Testis (tissue), 3 donors: ENCODE measurements around the gene SEC14L1. TPM values are rescaled to one million over a fixed set of nuclear protein-coding genes. Genes with fewer than 3 reads are reported as not detected.
"Not testable (repeated sequence)": the region's sequence is repeated elsewhere in the genome, so short reads cannot be mapped to it uniquely, and the experiment has no call there.

Source experiments
- DNase-seq: peaks from one replicate; pipeline ENCODE4 v3.0.0-alpha.2; 2019
- H3K27ac ChIP-seq, 2 donors: fragments of 200-600 bp; sonication (generic); one replicate each; pipeline ENCODE4 v1.5.1; 2019
- H3K27me3 ChIP-seq: fragments of 200-600 bp; sonication (generic); one replicate; pipeline ENCODE4 v1.5.1; 2019
- H3K36me3 ChIP-seq: fragments of 200-600 bp; sonication (generic); one replicate; pipeline ENCODE4 v1.5.1; 2017; ENCODE audit warnings: low read depth; ENCODE audit errors: missing control alignments
- H3K4me1 ChIP-seq: fragments of 200-600 bp; sonication (generic); one replicate; pipeline ENCODE4 v1.5.1; 2019
- H3K4me3 ChIP-seq, 2 donors: fragments of 200-600 bp; sonication (generic); one replicate each; pipeline ENCODE4 v1.5.1; 2017 to 2019
- H3K9me3 ChIP-seq: fragments of 200-600 bp; sonication (generic); one replicate; pipeline ENCODE4 v1.5.1; 2017
- POLR2A ChIP-seq: fragments of 450-650 bp; IDR thresholded peaks from one replicate; pipeline ENCODE4 v1.6.1; 2017; ENCODE audit warnings: antibody characterized with exemption, mild to moderate bottlenecking, moderate library complexity
- WGBS, 2 donors: methylation state at CpG; one replicate each; pipeline ENCODE4 v1.1.5; 2018; 5-methylcytosine and 5-hydroxymethylcytosine counted together
- intact Hi-C: fragments of 100-400 bp; cut with DNase I; formaldehyde crosslinking; loops from one replicate; pipeline ENCODE4 v1.15.1; 2023; ENCODE audit warnings: low total_unique reads
- polyA plus RNA-seq: library from polyadenylated mRNA; stranded (reverse); fragments of 350-450 nt; fragmentation: Illumina TruSeq; extraction: RNeasy Lipid Tissue Mini Kit (QIAGEN cat#74804); gene quantifications from one replicate; pipeline ENCODE4 v1.2.3, GENCODE V29; 2014; ENCODE audit warnings: low read depth, low replicate concordance; ENCODE audit not compliant: insufficient read depth
- total RNA-seq, 2 donors: library from RNA; depleted of rRNA; stranded (reverse); fragments of >200 nt; gene quantifications; one replicate each; pipeline ENCODE4 v1.2.3, GENCODE V29; 2016
- TF ChIP-seq, protein P1 (sequence below), 3 experiments: fragments of 450-650 bp in 2 of 3; fragments of 200-600 bp in 1 of 3; sonication (generic) in 1 of 3; IDR thresholded peaks; one replicate each; pipeline ENCODE4 v1.5.1; 2016 to 2019; ENCODE audit warnings: antibody characterized with exemption in 3 of 3, mild to moderate bottlenecking in 2 of 3, moderate library complexity in 1 of 3

SEC14L1 gene
- total and polyA plus RNA-seq, 3 donors from 2014 or later = 143 to 262 (median 240) TPM

DNA sequence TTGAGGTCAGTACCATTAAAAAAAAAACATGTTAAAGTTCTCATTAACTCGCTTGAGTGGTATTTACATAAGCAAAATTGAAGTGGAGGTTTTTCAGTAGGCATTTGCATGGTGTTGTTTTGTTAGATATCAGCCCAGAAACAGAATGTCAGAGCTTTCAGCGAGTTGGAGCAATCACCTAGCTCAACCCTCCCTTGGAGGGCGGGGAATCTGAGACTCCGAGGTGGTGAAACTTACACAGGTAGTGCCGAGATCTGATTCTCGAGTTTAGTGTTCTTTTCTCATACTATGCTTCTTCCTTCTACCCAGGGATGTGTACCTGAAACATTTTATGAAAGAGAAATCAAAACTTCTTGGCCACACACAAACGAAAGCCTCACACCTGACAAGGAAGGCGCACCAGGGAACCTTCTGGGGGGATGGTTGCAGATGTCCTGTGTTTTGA is 6.6 kb downstream of the SEC14L1 start:
- H3K4me1 ChIP-seq = peaks cover 56% of the 10 kb centered on the region
- TF ChIP-seq POLR2A = no peak
- TF ChIP-seq, protein P1, sequence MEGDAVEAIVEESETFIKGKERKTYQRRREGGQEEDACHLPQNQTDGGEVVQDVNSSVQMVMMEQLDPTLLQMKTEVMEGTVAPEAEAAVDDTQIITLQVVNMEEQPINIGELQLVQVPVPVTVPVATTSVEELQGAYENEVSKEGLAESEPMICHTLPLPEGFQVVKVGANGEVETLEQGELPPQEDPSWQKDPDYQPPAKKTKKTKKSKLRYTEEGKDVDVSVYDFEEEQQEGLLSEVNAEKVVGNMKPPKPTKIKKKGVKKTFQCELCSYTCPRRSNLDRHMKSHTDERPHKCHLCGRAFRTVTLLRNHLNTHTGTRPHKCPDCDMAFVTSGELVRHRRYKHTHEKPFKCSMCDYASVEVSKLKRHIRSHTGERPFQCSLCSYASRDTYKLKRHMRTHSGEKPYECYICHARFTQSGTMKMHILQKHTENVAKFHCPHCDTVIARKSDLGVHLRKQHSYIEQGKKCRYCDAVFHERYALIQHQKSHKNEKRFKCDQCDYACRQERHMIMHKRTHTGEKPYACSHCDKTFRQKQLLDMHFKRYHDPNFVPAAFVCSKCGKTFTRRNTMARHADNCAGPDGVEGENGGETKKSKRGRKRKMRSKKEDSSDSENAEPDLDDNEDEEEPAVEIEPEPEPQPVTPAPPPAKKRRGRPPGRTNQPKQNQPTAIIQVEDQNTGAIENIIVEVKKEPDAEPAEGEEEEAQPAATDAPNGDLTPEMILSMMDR (IDR thresholded peaks at IDR 0.05) = no peak
- peak overlapping the region; percentile 73 to 95 for H3K27ac ChIP-seq
- intact Hi-C loops = no loop called here
- H3K27me3 ChIP-seq = no peaks in the 10 kb centered on the region
- no peaks in the 10 kb centered on the region for H3K9me3 ChIP-seq
- H3K36me3 ChIP-seq = no peaks in the 10 kb centered on the region
- 72 to 80% methylated on average over 8 of the region's 8 CpGs for WGBS, 2 donors
- no peak for DNase-seq
- no peak overlapping the region for H3K4me3 ChIP-seq

DNA sequence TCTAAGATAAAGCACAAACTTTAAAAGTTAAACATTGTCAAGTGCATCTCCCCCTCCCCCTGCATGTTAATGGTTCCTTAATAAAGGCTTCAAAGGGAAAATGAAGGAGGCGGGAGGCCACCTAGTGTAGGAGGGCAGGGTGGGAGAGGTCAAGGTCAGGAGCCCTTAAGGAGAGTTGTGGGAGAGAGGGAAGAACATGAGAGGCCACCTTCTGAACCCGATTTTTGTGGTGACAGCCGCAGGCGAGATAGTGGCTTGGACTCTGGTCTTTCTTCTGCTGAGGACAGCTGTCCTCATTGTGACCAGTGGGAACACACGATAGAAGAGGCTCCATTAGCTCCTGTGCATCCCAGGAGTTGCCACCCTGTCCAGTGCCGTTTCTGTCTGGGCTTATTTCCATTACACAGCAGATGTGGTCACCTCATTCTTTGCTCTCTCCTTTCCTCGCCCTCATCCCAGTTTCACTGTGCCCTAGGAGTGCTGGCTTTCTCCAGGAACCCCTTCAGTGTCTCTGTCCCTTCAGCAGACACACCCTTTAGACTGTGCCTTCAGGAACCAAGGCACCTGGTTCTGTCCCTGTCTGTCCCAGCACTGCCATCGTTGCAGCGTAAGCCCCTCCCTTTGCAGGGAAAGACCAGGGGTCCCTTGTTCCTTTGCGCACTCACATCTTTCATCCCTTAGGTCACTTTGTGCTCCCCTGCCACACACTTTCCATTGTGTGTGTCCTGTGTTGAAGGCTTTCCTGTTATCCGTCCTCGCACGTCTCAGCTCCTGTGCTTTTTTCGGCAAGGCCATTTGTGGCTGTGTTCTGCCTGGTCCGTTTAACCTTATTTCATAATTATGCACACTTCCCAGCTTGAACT is 7.5 kb downstream of the SEC14L1 start:
- Histone ChIP-seq H3K27me3 (no peaks in the 10 kb centered on the region), H3K4me3 (no peak overlapping the region), H3K36me3 (no peaks in the 10 kb centered on the region), H3K4me1 (peaks cover 61% of the 10 kb centered on the region), H3K9me3 (no peaks in the 10 kb centered on the region), H3K27ac (peak overlapping the region; percentile 73 to 95)
- intact Hi-C loops = no loop called here
- no peak for TF ChIP-seq POLR2A
- TF ChIP-seq, protein P1 (IDR thresholded peaks at IDR 0.05) = no peak
- 35 to 43% methylated on average over 15 of the region's 15 CpGs for WGBS, 2 donors
- DNase-seq = no peak

DNA sequence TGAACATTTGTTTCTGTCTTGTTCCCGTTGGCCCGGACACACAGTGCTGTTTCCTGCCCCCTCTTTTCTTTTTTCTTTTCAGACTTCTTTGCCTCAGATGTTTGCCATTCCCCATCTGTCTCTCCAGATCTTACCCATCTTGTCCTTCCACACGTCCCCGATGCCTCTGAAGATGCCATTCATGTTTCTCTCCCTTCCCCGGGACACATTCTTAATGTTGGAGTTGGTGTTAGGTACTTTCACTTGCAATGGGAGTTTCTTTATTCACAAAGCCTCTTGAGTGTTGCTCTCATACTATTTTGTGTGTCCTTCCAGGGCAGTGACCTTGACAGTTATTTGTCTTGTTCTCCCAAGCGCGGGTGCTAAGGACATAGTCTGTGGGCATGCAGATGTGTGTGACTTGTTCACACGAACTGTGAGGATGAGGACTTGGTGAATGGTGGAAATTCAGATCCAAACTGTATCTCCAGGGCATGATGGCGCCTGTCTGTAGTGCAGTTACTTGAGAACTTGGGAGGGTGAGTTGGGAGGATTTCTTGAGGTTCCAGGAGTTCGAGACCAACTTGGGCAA is 8.3 kb downstream of the SEC14L1 start:
- Histone ChIP-seq H3K9me3 (no peaks in the 10 kb centered on the region), H3K4me1 (peaks cover 68% of the 10 kb centered on the region), H3K36me3 (no peaks in the 10 kb centered on the region), H3K4me3 (no peak overlapping the region), H3K27me3 (no peaks in the 10 kb centered on the region), H3K27ac (peak overlapping the region; percentile 73 to 95)
- no peak for TF ChIP-seq POLR2A
- TF ChIP-seq, protein P1 (IDR thresholded peaks at IDR 0.05) = peak in 1 of 3 experiments; percentile 6
- intact Hi-C loops = no loop called here
- no peak for DNase-seq
- 38 to 40% methylated on average over 10 of the region's 10 CpGs for WGBS, 2 donors

DNA sequence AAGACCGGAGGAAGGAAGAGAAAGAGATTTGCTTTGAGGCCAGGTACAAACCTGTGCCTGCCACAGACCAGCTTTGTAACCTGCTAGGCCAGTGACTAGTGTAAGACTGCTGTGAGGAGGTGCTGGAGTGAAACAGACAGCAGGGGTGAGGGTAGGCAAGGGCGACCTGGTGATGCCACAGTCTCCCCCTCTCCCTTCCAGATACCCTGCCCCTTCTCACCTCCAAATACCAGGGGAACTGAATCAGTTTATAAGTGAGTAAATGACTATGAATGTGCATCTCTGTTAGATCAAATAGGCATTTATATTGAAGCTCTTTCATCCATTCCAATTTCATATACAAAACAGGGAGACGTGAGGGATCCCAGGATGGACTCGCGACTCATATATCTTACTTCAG is 9.4 kb downstream of the SEC14L1 start:
- whole genome bisulfite sequencing, 2 donors = 72 to 85% methylated on average over 5 of the region's 5 CpGs
- no peak for TF ChIP-seq POLR2A
- H3K4me3 ChIP-seq = no peak overlapping the region
- no peak for DNase-seq
- no peaks in the 10 kb centered on the region for H3K27me3 ChIP-seq
- intact Hi-C loops = no loop called here
- H3K27ac ChIP-seq = peak overlapping the region; percentile 28 to 95
- no peaks in the 10 kb centered on the region for H3K9me3 ChIP-seq
- H3K4me1 ChIP-seq = peaks cover 77% of the 10 kb centered on the region
- H3K36me3 ChIP-seq = no peaks in the 10 kb centered on the region

DNA sequence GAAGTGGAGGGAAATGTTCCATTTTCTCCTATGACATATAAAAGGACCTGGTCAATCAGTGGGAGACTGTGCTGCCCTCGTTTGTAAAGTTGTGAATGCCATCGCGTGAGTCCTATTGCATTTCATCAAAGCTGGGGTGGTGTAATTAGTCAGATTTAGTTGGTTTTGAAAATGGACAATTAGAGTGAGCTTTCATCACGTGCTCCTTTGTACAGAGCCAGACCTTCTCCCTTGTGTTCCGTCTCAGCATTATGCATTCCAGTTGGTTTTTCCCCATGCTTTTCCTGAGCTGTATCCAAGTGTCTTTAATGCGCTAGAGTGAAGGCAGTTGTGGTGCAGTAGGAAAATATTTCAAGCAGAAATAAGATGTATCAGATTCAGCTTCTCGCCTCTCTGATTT is 10.4 kb downstream of the SEC14L1 start:
- no peaks in the 10 kb centered on the region for H3K9me3 ChIP-seq
- DNase-seq = no peak
- H3K27me3 ChIP-seq = no peaks in the 10 kb centered on the region
- peaks cover 71% of the 10 kb centered on the region for H3K4me1 ChIP-seq
- H3K4me3 ChIP-seq = no peak overlapping the region
- WGBS, 2 donors = 56 to 63% methylated on average over 7 of the region's 7 CpGs
- peak overlapping the region in 1 of 2 donors; percentile 95 for H3K27ac ChIP-seq
- intact Hi-C loops = no loop called here
- H3K36me3 ChIP-seq = no peaks in the 10 kb centered on the region
- TF ChIP-seq POLR2A = no peak
- TF ChIP-seq, protein P1 (IDR thresholded peaks at IDR 0.05) = no peak

DNA sequence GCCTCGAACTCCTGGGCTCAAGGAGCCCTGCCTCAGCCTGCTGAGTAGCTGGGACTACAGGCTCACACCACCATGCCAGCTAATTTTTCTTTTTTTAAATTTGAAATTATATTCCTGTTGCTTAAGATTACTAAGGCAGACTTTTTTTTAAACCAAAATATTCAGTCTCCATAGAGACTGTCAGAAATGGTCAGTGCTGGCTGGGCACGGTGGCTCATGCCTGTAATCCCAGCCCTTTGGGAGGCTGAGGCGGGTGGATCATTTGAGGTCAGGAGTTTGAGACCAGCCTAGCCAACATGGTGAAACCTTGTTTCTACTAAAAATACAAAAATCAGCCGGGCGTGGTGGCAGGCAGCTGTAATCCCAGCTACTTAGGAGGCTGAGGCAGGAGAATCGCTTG is 11.3 kb downstream of the SEC14L1 start:
- Histone ChIP-seq H3K4me1 (peaks cover 69% of the 10 kb centered on the region), H3K27ac (peak overlapping the region in 1 of 2 donors; percentile 68)
- intact Hi-C loops, H3K27me3 ChIP-seq, H3K36me3 ChIP-seq, DNase-seq, H3K4me3 ChIP-seq, H3K9me3 ChIP-seq: not testable (repeated sequence)
- WGBS, 2 donors = 77 to 83% methylated on average over 6 of the region's 6 CpGs
